GM18526 (cell line): Measurements from ENCODE around the gene MICAL2.

Experiments
- POLR2A ChIP-seq: IDR thresholded peaks from 3 replicates; pipeline ENCODE4 v1.6.1; 2011; ENCODE audit not compliant: insufficient read length; ENCODE audit errors: extremely low read depth

The MICAL2 gene

DNA sequence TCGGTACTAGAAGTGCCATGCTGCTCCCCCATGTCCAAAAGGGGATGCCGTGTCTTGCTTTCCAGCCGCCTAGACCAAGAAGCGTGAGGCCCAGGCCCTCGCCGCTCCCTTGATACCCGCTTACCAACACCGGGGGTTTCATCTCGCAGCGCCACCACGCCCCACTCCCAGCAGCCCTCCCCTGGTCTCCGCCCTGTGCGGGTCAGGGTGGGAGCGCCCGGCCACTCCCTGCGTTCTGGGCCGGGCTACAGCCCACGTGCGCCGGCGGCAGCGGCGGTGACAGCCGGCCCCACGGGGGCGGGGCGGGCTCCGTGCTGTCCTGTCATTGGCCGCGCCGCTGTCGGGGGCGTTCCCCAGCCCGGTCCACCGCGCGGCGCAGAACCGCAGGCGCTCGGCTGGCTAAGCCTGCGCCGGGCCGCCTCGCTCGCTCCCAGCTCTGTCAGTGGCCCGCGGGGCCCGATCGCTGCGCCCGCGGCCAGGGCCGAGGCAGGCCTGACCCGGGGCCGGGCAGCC, at the start of gene MICAL2:
Gene MICAL2, plus strand, starts transcription at position 390 of the 513 bp plus-strand sequence. CDS start 51,566 bp downstream, outside the sequence.
- peak; percentile 24 for TF ChIP-seq POLR2A

DNA sequence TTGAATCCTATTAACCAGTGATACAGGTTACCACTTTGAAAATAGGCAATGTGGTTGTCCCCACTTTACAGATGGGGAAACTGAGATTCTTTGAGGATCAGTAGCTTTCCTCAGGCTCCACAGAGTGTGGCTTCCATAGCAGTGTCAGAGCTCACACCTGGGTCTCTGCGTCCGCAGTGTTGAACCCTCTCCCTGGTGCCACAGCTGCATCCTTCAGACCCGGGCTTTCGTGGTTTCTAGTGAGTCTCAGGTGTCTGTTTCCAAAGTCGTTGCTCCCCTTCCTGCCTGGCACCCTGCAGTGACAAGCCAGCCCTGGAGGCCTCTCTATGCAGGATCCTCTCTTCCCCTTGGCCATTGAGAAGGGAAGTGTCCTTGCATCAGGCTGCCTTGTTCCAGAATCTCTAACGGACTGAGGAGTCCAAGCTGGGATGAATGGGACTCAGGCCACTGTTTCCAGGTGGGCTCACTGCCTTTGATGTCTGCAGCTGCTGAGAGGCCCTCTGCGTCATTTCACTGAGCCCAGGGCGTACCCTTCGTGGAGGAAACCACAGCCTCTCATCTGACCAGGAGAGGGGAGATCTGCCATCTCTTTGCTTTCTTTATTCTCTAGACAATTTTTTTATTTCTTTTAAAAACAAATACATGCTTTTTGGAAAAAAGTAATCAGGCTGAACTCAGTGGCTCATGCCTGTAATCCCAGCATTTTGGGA, 48.4 kb upstream of the MICAL2 start:
- TF ChIP-seq POLR2A: no peak

DNA sequence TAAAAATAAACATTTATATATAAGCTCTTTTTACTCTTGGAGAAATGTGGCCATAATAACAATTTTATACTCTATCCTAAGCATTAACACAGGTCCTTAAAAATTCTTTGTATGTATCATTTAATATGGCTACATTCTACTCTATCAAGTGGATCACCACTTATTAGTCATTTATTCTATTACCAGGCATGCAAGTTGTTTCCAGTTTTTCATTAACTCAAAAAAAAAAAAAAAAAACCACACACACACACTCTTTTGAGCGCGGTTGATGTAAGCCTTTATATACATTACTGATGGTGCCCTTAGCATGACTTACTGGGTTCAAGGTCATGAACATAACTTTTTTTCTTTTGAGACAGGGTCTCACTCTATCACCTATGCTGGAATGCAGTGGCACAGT, 47.1 kb upstream of the MICAL2 start:
- TF ChIP-seq POLR2A: no peak

DNA sequence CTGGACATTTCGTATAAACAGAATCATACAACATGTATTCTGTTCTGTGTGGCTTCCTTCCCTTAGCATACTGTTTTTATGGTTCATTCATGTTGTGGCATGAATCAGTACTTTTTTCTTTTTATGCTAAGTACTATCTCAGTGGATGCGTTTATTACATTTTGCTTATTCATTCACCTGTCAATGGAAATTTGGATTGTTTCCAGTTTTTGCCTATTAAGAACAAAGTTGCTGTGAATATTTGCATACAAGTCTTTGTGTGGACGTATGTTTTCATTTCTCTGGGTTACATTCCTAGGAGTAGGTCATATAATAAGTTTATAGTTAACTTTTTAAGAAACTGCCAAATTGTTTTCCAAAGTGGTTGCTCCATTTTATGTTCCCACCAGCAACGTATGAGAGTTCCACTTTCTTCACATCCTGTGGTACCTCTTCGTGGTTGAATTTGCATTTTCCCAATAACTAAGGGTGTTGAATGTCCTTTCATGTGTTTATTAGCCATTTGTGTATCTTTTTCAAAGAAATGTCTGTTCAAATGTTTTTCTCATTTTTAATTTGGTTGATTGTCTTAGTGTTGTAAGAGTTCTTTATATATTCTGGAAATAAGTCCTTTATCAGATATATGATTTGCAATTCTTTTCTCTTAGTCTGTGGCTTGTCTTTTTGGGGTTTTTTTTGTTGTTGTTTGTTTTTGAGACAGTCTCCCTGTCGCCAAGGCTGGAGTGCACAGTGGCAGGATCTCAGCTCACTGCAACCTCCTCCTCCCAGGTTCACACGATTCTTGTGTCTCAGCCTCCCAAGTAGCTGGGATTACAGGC, 46.0 kb upstream of the MICAL2 start:
- TF ChIP-seq POLR2A: no peak

GRCh38 chr11:12064954-12065280, 45.5 kb upstream of the MICAL2 start:
- no peak for TF ChIP-seq POLR2A

GRCh38 chr11:12066056-12066798, 44.2 kb upstream of the MICAL2 start:
- TF ChIP-seq POLR2A: no peak

DNA sequence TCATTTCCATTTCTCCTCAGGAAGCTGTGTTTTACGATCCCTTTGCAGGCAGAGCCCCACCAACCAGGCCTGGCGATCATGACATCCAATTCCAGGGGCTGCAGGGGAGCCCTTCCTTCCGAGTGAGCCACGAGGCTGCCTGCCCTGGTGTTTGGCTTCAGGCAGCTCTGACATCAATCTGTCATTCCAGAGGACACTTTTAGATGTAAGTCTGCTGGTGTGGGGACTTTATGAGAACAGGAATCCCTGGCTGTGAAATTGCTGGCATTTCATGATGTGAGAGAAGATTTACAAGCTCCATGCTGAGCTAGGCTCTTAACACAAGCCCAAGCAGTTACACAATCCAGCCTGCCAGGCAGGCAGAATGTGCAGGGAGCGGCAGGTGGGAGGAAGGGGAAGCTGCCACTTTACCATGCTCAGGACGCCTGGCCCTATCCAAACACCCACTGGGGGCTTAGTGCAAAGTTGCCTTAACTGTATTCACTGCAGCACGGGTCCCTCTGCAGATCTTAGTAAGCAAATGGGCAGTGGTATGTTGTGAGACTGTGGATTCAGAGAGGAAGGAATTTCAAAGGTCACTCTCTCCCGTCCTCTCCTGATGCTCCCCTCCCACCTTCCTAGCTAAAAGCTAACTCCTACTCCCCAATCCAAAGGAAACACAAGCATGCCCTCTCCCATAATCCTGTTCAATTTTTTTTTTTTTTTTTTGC, 43.4 kb upstream of the MICAL2 start:
- no peak for TF ChIP-seq POLR2A

- TF ChIP-seq POLR2A: no peak
Observed at GRCh38 chr11:12067796-12068357, 42.5 kb upstream of the MICAL2 start.

DNA sequence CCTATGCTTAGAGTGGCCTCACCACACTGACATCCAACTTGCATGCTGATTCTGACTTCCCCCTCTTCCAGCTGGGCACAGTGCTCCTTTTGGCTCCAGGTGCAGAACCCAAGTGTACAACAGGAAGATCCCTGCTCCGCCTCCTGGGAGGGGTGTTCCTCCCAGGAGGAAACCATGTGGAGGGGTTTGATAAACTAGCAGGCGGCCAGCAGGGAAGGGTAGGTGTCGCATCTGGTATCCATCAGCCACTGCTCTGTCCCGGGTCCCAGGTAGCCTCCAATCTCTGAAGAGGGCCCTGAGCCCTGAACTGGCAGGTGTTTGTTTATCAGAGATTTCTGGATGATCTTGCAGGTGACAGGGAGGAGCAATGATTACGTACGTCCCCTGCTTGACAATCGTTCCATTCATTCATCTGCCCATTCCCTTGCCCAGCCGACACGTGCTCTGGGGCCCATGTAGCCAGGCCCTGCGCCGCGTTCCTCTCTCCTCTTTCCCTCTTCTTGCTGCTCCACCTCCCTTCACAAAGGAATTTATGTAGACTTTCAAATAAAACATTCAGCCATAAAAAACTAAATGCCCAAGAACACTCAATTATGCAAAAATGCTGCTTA, 41.2 kb upstream of the MICAL2 start:
- no peak for TF ChIP-seq POLR2A

- no peak for TF ChIP-seq POLR2A
Observed at GRCh38 chr11:12070446-12071267, 39.7 kb upstream of the MICAL2 start.

- TF ChIP-seq POLR2A: no peak
Observed at GRCh38 chr11:12071574-12071973, 38.8 kb upstream of the MICAL2 start.

GRCh38 chr11:12073436-12073835, 37.0 kb upstream of the MICAL2 start:
- no peak for TF ChIP-seq POLR2A

DNA sequence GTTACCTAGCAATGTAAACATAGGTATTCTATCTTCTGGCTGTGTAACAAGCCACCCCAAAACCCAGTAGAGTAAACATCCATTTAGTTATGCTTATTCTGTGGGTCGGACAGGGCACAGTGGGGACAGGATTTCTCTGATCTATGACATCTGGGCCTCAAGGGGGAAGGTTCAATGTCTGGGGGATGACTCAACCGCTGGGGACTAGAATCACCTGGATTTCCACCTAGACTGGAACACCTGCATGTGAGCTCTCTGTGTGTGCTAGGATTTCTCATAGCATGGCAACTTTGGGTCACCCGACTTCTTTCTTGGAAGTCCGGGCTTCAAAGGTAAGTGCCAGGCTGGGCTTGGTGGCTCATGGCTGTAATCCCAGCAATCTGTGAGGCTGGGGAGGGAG, 36.5 kb upstream of the MICAL2 start:
- TF ChIP-seq POLR2A: no peak
